CD4-positive, alpha-beta T cell treated with Interleukin-10 for 1 hour (primary cell): Measurements from ENCODE around the gene MAPK6.
"Not testable (repeated sequence)": the region's sequence is repeated elsewhere in the genome, so short reads cannot be mapped to it uniquely, and the experiment has no call there.

Source experiments
- DNase-seq: peaks from one replicate; pipeline ENCODE4 v3.0.0-alpha.2; 2020

Gene MAPK6

GRCh38 chr15:52083603-52084002 is 64.6 kb downstream of the MAPK6 start:
- DNase-seq, result no peak

- DNase-seq, result no peak
Observed at GRCh38 chr15:52085299-52085698, 66.3 kb downstream of the MAPK6 start.

- no peak for DNase-seq
Observed at GRCh38 chr15:52086011-52086786, 67.2 kb downstream of the MAPK6 start.

DNA sequence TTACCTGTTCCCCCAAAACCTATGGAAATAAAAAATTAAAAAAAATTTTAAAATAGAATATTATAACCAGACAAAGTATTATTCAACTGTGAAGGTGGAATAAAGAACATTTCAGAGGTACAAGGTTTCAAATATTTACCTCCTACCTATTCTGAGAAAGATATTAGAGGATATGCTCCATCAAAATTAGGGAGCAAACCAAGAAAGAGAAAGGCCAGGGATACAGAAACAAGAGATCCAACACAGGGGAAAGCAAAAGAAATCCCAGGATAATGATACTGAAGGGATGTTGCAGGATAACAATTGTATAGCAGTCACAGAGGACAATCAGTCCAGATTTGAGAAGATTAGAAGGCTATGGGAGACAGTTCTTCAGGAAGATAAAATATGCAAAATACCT is 71.2 kb downstream of the MAPK6 start:
- DNase-seq, result no peak

- no peak for DNase-seq
Observed at GRCh38 chr15:52093167-52093538, 74.1 kb downstream of the MAPK6 start.

DNA sequence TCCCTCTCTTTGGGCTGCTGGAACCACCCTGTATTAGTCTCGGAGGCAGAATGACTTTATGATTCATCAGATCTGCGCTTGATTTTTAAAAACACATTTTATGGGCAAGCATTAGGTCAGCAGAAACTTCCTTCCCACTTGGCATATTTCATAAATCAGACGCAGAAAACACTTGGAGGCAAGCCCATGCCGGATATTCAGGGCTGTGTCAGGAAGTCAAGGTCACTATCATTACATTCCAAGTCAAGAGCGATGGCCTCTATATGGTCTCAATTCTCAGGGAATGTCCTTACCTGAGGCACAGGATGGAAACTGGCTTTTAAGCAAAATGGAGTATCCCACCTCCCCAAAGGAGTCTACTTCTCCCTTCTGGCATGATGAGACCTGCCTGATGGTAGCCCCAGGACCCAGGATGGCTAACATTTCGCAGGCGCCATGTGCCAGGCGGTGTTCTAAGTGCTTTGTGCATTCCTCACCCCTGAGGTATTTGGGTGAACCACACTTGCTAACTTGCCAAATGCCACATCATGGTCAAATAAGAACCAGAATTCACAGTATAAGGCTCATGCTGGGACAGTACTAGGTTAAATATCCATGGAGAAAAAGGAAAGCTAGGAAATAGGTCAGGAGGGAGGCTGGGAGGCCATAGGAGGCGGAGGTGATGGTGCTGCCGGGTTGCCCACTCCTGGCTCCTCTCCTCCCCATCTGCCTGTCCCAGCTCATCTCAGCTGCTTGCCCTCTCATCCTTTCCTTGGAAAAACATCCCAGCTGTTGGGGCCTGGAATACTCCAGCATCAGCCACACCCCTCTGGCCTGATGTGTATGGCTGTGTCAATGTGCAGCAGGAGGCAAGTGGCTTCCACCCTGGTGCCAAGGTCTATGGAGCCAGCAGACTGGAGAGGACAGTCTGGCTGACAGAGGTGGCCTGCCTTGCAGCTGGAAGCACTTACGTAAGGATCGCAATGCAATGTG is 74.8 kb downstream of the MAPK6 start:
- no peak for DNase-seq

GRCh38 chr15:52094811-52095584 is 76.0 kb downstream of the MAPK6 start:
- DNase-seq, result no peak

GRCh38 chr15:52095597-52096262 is 76.7 kb downstream of the MAPK6 start:
- no peak for DNase-seq

GRCh38 chr15:52096536-52096935 is 77.5 kb downstream of the MAPK6 start:
- DNase-seq, result not testable (repeated sequence)

- DNase-seq, result no peak
Observed at GRCh38 chr15:52097180-52097579, 78.2 kb downstream of the MAPK6 start.

DNA sequence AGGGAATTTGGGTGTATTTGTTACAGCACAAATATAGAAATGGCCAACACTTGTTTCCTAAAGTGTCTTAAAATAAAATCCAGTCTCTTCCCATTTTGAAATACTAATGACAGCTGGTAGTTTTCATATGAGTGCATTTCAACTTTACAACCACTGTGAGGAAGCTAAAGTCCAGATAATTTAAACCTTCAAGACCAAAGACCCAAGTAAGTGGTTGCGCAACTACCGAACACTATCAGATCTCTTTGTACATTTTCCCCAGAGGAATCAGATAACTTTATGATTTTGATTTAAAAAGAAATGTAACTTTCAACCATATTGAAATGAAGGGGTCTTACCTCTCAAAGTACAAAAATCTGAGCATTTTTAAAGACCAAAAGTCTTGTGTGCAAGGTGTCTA is 79.3 kb downstream of the MAPK6 start:
- no peak for DNase-seq

DNA sequence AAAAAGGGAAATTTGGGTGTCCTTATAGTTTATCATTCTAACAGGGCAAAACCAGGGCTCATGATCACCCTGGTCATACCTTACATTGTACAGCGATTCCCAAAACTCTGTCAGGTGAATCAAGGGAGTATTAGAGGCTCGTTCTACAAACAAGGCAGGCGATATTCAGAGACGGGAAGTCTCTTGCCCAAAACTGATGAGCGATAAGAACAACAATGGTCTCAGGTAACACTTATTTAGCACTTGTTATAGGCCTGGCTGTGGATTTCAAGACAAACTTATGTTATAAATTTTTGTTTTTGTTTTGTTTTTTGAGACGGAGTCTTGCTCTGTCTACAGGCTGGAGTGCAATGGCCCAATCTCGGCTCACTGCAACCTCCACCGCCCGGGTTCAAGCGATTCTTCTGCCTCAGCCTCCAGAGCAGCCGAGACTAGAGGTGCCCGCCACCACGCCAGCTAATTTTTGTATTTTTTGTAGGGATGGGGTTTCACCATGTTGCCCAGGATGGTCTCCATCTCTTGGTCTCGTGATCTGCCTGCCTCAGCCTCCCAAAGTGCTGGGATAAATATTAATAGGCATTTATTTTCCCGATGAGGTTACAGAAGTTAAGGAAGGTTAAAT is 80.7 kb downstream of the MAPK6 start:
- no peak for DNase-seq

DNA sequence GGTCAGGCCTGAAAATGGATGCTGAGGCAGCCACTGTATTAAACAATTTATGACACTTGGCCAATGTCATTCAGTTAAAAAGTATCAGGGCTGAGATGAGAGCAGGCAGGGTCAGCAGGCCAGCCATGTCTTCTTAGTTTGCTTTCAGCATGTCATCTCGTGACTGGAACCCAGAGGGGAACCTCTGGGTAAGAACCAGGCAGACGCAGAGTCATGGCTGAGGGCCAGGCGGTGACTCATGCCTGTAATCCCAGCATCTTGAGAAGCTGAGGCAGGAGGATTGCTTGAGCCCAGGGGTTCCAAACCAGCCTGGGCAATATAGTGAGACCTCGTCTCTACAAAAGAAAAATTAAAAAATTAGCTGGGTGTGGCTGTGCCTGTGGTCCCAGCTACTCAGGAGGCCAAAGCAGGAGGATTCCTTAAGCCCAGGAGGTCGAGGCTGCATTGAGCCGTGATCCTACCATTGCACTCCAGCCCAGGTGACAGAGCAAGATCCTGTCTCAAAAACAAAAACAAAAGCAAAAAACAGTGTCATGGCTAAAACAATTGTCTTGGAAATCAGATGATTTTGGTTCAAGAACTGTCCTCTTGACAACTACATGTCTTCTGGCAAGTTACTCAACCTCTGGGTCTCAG is 81.9 kb downstream of the MAPK6 start:
- no peak for DNase-seq

GRCh38 chr15:52101542-52102323 is 82.7 kb downstream of the MAPK6 start:
- DNase-seq, result no peak

DNA sequence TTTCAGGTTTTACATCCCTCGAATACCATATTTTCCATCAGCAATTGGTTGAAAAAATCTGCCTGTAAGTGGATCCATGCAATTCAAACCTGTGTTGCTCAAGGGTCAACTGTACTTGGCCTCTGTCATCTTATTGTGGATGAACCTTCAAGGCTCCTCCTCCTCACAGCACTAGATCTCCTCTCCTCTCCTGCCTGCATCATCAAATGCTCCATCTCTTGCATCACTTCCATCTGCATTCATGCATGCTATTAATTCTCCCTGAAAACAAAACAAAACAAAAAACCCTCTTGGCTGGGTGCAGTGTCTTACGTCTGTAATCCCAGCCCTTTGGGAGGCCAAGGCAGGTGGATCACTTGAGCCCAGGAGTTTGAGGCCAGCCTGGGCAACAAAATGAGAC is 83.4 kb downstream of the MAPK6 start:
- no peak for DNase-seq

DNA sequence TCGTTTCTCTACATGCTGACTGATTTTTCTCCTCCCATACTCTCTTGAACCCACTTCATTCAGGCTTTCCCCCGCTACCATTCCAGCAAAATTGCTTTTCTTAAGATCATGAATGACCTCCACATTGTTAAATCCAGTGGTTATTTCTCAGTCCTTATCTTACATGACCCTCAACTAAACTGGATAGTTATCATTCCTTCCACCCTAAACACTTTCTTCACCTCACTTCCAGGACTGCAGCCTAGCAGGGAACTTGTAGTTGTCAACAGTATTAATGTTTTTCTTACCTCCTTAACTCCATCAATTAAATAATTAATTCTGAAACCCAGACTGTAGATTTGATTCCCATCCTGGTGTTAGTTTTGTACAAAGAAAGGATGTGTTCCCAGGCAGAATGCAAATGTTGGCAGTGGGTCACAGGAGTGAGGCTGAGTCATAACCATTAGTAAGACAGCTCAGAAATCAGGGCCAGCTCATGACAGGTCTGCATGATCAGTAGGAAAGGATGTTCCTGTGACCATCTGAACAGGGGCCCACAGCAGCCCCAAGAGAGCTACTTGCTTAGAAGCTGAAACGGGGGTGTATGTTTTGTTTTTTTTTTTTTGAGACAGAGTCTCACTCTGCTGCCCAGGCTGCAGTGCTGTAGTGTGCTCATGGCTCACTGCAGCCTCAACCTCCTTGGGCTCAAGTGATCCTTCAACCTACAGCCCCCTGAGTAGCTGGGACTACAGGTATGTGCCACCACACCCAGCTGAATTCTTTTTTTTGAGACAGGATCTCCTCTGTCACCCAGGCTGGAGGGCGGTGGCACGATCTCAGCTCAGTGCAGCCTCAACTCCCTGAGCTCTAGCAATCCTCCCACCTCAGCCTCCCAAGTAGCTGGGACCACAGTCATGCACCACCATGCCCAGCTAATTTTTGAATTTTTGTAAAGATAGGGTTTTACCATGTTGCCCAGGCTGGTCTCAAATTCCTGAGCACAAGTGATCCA is 84.5 kb downstream of the MAPK6 start:
- no peak for DNase-seq

GRCh38 chr15:52104532-52105004 is 85.5 kb downstream of the MAPK6 start:
- no peak for DNase-seq

GRCh38 chr15:52105846-52106245 is 86.8 kb downstream of the MAPK6 start:
- DNase-seq, result no peak

GRCh38 chr15:52106641-52107040 is 87.6 kb downstream of the MAPK6 start:
- no peak for DNase-seq
